Activated CD4-positive, alpha-beta T cell treated with anti-CD3 and anti-CD28 coated beads for 4 hours (primary cell): Measurements from ENCODE around the gene RNF111.

Experiments
- DNase-seq, 2 donors: peaks; one replicate each; pipeline ENCODE4 v3.0.0-alpha.2; 2020

The RNF111 gene

GRCh38 chr15:59001946-59002345 lies 14.5 kb downstream of the RNF111 start:
- no peak for DNase-seq

- no peak for DNase-seq
These were observed 15.0 kb downstream of the RNF111 start for GRCh38 chr15:59002418-59002859.

- no peak for DNase-seq
These were observed 18.1 kb downstream of the RNF111 start for GRCh38 chr15:59005579-59005978.

GRCh38 chr15:59008086-59008485 lies 20.6 kb downstream of the RNF111 start:
- DNase-seq = no peak

GRCh38 chr15:59011262-59011952 lies 23.9 kb downstream of the RNF111 start:
- DNase-seq = no peak

- DNase-seq = no peak
These were observed 25.9 kb downstream of the RNF111 start for GRCh38 chr15:59013246-59013873.

- DNase-seq = no peak
These were observed 26.6 kb downstream of the RNF111 start for GRCh38 chr15:59014068-59014467.

- DNase-seq = no peak
These were observed 30.0 kb downstream of the RNF111 start for GRCh38 chr15:59017449-59017848.

- no peak for DNase-seq
These were observed 31.4 kb downstream of the RNF111 start for GRCh38 chr15:59018833-59019232.

- DNase-seq = no peak
These were observed 32.9 kb downstream of the RNF111 start for GRCh38 chr15:59020322-59020721.

- DNase-seq = no peak
These were observed 34.7 kb downstream of the RNF111 start for GRCh38 chr15:59022188-59022587.

GRCh38 chr15:59026207-59026606 lies 38.7 kb downstream of the RNF111 start:
- DNase-seq = no peak

GRCh38 chr15:59028387-59028955 lies 41.0 kb downstream of the RNF111 start:
- no peak for DNase-seq

- no peak for DNase-seq
These were observed 42.1 kb downstream of the RNF111 start for GRCh38 chr15:59029554-59029953.

- no peak for DNase-seq
These were observed 47.7 kb downstream of the RNF111 start for GRCh38 chr15:59035201-59035600.

GRCh38 chr15:59039225-59039624 lies 51.8 kb downstream of the RNF111 start:
- no peak for DNase-seq

GRCh38 chr15:59042041-59042440 lies 54.6 kb downstream of the RNF111 start:
- no peak for DNase-seq

GRCh38 chr15:59048897-59049296 lies 61.4 kb downstream of the RNF111 start:
- DNase-seq = no peak

- no peak for DNase-seq
These were observed 64.7 kb downstream of the RNF111 start for GRCh38 chr15:59051873-59052861.

GRCh38 chr15:59052915-59053407 lies 65.5 kb downstream of the RNF111 start:
- no peak for DNase-seq

- no peak for DNase-seq
These were observed 66.0 kb downstream of the RNF111 start for GRCh38 chr15:59053482-59053881.

- DNase-seq = no peak
These were observed 71.7 kb downstream of the RNF111 start for GRCh38 chr15:59059076-59059597.

GRCh38 chr15:59060348-59060747 lies 72.9 kb downstream of the RNF111 start:
- DNase-seq = no peak
